Fibroblast of villous mesenchyme (primary cell): Measurements from ENCODE around the gene FNIP1. TPM values are rescaled to one million over a fixed set of nuclear protein-coding genes. Genes with fewer than 3 reads are reported as not detected.
"Not testable (repeated sequence)": the region's sequence is repeated elsewhere in the genome, so short reads cannot be mapped to it uniquely, and the experiment has no call there.

ENCODE experiments used
- DNase-seq: peaks from one replicate; pipeline ENCODE4 v3.0.0-alpha.2; 2010; ENCODE audit warnings: low read depth
- H3K4me3 ChIP-seq: 2 replicates; pipeline ENCODE4 v1.5.1; 2011; ENCODE audit warnings: low read depth, mild to moderate bottlenecking, low read length
- CTCF ChIP-seq: IDR thresholded peaks from 2 replicates; pipeline ENCODE4 v1.5.1; 2012; ENCODE audit warnings: low read depth, mild to moderate bottlenecking, low read length; ENCODE audit not compliant: insufficient read depth
- total RNA-seq: library from RNA; depleted of rRNA; stranded (reverse); fragments of >200 nt; gene quantifications from 2 replicates; pipeline ENCODE4 v1.2.3, GENCODE V29; 2012

The FNIP1 gene
- total RNA-seq, 1 donor = 67.8 TPM

GRCh38 chr5:131693894-131694293 lies 102.9 kb downstream of the FNIP1 start:
- no peak for TF ChIP-seq CTCF
- H3K4me3 ChIP-seq = no peak overlapping the region
- DNase-seq = no peak

GRCh38 chr5:131685516-131686171 lies 111.2 kb downstream of the FNIP1 start:
- no peak for TF ChIP-seq CTCF
- H3K4me3 ChIP-seq = no peak overlapping the region
- no peak for DNase-seq

- TF ChIP-seq CTCF = no peak
- DNase-seq = peak; percentile 36
- no peak overlapping the region for H3K4me3 ChIP-seq
These were observed 112.2 kb downstream of the FNIP1 start for GRCh38 chr5:131684595-131684994.

GRCh38 chr5:131684051-131684450 lies 112.8 kb downstream of the FNIP1 start:
- H3K4me3 ChIP-seq = no peak overlapping the region
- DNase-seq = no peak
- no peak for TF ChIP-seq CTCF

- no peak for TF ChIP-seq CTCF
- no peak overlapping the region for H3K4me3 ChIP-seq
- no peak for DNase-seq
These were observed 114.0 kb downstream of the FNIP1 start for GRCh38 chr5:131682826-131683225.

- TF ChIP-seq CTCF = no peak
- DNase-seq = no peak
- no peak overlapping the region for H3K4me3 ChIP-seq
These were observed 114.6 kb downstream of the FNIP1 start for GRCh38 chr5:131682175-131682574.

- DNase-seq = peak; percentile 90
- H3K4me3 ChIP-seq = no peak overlapping the region
- no peak for TF ChIP-seq CTCF
These were observed 116.9 kb downstream of the FNIP1 start for GRCh38 chr5:131679911-131680310.

GRCh38 chr5:131678273-131678672 lies 118.5 kb downstream of the FNIP1 start:
- not testable (repeated sequence) for DNase-seq, H3K4me3 ChIP-seq
